ENCODE data around the gene WWC1. TPM values are rescaled to one million over a fixed set of nuclear protein-coding genes. Genes with fewer than 3 reads are reported as not detected.
A peak's percentile ranks its signal among the peaks of the same experiment; 100 is the strongest.

The WWC1 gene
- total and polyA plus RNA-seq, 9 of the 15 experiments (the other 6 are each of a cell fraction or from before 2014, with no cell fraction given), result under 0.01 to 0.54 (median 0.42) TPM; not detected in 6

DNA sequence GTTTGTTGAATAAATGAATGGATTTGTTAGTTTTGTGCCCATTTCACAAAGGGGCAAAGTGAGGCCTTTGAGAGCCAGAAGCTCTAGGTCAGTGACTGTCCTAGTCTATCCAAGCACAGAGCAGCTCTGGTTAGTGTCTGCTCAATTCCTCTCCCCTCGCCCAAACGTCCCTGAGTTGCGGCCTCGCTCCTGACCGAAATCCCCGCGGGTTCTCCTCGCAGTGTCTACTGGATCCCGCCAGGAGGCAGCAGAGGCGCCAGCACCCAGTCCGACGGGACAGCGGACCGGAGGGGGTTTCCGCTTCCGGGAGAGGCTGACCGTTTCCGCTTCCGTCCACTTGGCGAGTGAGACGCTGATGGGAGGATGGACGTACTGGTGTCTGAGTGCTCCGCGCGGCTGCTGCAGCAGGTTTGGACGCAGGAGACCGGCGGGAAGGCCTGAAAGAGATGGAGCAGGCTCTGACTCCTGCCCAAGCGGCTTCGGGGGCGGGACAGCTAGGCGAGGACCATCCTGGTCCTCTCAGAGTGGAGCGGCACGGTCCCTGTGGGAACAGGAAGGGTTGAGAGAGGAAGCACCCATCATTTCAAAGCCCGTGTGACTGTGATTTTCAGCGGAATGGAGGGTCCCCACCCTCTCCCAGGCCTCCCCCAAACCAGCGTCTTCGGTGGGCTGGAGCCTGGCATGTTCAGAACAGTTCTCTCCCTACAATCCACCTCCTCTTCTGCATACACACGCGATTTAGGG lies 194.9 kb downstream of the WWC1 start, which contains the start of gene RARS1 (continued):
- no peak for TF ChIP-seq SRSF1 (IDR thresholded peaks at IDR 0.05; ENCODE audit: low read depth, low read length)
- no peak for TF ChIP-seq EP300 (IDR thresholded peaks at IDR 0.05; ENCODE audit: low read length)
- TF ChIP-seq EP400 (IDR thresholded peaks at IDR 0.05), result peak; percentile 93
- no peak; the same call in 1 of the 2 replicates for TF ChIP-seq BHLHE40 (IDR thresholded peaks at IDR 0.05; ENCODE audit: low read length)
- TF ChIP-seq, protein P1, sequence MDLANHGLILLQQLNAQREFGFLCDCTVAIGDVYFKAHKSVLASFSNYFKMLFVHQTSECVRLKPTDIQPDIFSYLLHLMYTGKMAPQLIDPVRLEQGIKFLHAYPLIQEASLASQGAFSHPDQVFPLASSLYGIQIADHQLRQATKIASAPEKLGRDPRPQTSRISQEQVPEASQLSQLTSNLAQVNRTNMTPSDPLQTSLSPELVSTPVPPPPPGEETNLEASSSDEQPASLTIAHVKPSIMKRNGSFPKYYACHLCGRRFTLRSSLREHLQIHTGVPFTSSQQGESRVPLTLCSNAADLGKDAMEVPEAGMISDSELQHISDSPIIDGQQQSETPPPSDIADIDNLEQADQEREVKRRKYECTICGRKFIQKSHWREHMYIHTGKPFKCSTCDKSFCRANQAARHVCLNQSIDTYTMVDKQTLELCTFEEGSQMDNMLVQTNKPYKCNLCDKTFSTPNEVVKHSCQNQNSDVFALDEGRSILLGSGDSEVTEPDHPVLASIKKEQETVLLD (IDR thresholded peaks at IDR 0.05), result no peak
- TF ChIP-seq SAP30 (IDR thresholded peaks at IDR 0.05; ENCODE audit: borderline replicate concordance, insufficient read depth, low read depth, low read length, poor library complexity, severe bottlenecking), result peak; percentile 81
- peak; percentile 100 for TF ChIP-seq PHF8 (IDR thresholded peaks at IDR 0.05; ENCODE audit: borderline replicate concordance, low read length)
- TF ChIP-seq ZFP30 (CRISPR knock-in tag; IDR thresholded peaks at IDR 0.05; ENCODE audit: borderline replicate concordance), result no peak
- no peak for TF ChIP-seq DACH1 (IDR thresholded peaks at IDR 0.05; ENCODE audit: partially characterized antibody)
- no peak for TF ChIP-seq CEBPG (CRISPR knock-in tag; IDR thresholded peaks at IDR 0.05)
- TF ChIP-seq CEBPG (tag; conservative IDR thresholded peaks at IDR 0.05 in 1 of 2, IDR thresholded peaks at IDR 0.05 in 1 of 2), result no peak
- no peak for TF ChIP-seq CBFA2T2 (conservative IDR thresholded peaks at IDR 0.05)
- TF ChIP-seq, protein P2, sequence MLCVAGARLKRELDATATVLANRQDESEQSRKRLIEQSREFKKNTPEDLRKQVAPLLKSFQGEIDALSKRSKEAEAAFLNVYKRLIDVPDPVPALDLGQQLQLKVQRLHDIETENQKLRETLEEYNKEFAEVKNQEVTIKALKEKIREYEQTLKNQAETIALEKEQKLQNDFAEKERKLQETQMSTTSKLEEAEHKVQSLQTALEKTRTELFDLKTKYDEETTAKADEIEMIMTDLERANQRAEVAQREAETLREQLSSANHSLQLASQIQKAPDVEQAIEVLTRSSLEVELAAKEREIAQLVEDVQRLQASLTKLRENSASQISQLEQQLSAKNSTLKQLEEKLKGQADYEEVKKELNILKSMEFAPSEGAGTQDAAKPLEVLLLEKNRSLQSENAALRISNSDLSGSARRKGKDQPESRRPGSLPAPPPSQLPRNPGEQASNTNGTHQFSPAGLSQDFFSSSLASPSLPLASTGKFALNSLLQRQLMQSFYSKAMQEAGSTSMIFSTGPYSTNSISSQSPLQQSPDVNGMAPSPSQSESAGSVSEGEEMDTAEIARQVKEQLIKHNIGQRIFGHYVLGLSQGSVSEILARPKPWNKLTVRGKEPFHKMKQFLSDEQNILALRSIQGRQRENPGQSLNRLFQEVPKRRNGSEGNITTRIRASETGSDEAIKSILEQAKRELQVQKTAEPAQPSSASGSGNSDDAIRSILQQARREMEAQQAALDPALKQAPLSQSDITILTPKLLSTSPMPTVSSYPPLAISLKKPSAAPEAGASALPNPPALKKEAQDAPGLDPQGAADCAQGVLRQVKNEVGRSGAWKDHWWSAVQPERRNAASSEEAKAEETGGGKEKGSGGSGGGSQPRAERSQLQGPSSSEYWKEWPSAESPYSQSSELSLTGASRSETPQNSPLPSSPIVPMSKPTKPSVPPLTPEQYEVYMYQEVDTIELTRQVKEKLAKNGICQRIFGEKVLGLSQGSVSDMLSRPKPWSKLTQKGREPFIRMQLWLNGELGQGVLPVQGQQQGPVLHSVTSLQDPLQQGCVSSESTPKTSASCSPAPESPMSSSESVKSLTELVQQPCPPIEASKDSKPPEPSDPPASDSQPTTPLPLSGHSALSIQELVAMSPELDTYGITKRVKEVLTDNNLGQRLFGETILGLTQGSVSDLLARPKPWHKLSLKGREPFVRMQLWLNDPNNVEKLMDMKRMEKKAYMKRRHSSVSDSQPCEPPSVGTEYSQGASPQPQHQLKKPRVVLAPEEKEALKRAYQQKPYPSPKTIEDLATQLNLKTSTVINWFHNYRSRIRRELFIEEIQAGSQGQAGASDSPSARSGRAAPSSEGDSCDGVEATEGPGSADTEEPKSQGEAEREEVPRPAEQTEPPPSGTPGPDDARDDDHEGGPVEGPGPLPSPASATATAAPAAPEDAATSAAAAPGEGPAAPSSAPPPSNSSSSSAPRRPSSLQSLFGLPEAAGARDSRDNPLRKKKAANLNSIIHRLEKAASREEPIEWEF (CRISPR knock-in tag; IDR thresholded peaks at IDR 0.05), result no peak
- TF ChIP-seq ELF2 (CRISPR knock-in tag; IDR thresholded peaks at IDR 0.05), result no peak
- TF ChIP-seq, protein P3, sequence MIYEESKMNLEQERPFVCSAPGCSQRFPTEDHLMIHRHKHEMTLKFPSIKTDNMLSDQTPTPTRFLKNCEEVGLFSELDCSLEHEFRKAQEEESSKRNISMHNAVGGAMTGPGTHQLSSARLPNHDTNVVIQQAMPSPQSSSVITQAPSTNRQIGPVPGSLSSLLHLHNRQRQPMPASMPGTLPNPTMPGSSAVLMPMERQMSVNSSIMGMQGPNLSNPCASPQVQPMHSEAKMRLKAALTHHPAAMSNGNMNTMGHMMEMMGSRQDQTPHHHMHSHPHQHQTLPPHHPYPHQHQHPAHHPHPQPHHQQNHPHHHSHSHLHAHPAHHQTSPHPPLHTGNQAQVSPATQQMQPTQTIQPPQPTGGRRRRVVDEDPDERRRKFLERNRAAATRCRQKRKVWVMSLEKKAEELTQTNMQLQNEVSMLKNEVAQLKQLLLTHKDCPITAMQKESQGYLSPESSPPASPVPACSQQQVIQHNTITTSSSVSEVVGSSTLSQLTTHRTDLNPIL (CRISPR knock-in tag; IDR thresholded peaks at IDR 0.05), result no peak
- TF ChIP-seq, protein P4, sequence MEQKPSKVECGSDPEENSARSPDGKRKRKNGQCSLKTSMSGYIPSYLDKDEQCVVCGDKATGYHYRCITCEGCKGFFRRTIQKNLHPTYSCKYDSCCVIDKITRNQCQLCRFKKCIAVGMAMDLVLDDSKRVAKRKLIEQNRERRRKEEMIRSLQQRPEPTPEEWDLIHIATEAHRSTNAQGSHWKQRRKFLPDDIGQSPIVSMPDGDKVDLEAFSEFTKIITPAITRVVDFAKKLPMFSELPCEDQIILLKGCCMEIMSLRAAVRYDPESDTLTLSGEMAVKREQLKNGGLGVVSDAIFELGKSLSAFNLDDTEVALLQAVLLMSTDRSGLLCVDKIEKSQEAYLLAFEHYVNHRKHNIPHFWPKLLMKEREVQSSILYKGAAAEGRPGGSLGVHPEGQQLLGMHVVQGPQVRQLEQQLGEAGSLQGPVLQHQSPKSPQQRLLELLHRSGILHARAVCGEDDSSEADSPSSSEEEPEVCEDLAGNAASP (IDR thresholded peaks at IDR 0.05), result no peak
- TF ChIP-seq ZNF76 (CRISPR knock-in tag; IDR thresholded peaks at IDR 0.05; ENCODE audit: borderline replicate concordance), result no peak
- TF ChIP-seq RBM34 (IDR thresholded peaks at IDR 0.05; ENCODE audit: borderline replicate concordance, insufficient read depth, low read length), result no peak

All from K562 (cell line).